Measurements from ENCODE around the gene ARPC5L.
"Not testable (repeated sequence)": the region's sequence is repeated elsewhere in the genome, so short reads cannot be mapped to it uniquely, and the experiment has no call there.

The ARPC5L gene

GRCh38 chr9:124841075-124841821, 20.7 kb upstream of the ARPC5L start:
- no peak for DNase-seq

- DNase-seq = no peak
Observed at GRCh38 chr9:124843456-124844034, 18.4 kb upstream of the ARPC5L start.

GRCh38 chr9:124844291-124844690, 17.6 kb upstream of the ARPC5L start:
- DNase-seq = no peak

- DNase-seq = not testable (repeated sequence)
Observed at GRCh38 chr9:124846467-124846866, 15.5 kb upstream of the ARPC5L start.

- no peak for DNase-seq
Observed at GRCh38 chr9:124846969-124847368, 15.0 kb upstream of the ARPC5L start.

- no peak for DNase-seq
Observed at GRCh38 chr9:124849801-124850200, 12.1 kb upstream of the ARPC5L start.

- DNase-seq = no peak
Observed at GRCh38 chr9:124852121-124852828, 9.7 kb upstream of the ARPC5L start.

- DNase-seq = peak; percentile 64
Observed at GRCh38 chr9:124852829-124853531, 8.9 kb upstream of the ARPC5L start, which contains the start of gene WDR38. TSS of gene WDR38 (plus strand) at chr9:124853460. CDS start at chr9:124853532, 72 bp downstream.

GRCh38 chr9:124853605-124854143, 8.3 kb upstream of the ARPC5L start:
- DNase-seq = no peak

- no peak for DNase-seq
Observed at GRCh38 chr9:124854161-124854560, 7.8 kb upstream of the ARPC5L start.

- no peak for DNase-seq
Observed at GRCh38 chr9:124854822-124855221, 7.1 kb upstream of the ARPC5L start.

GRCh38 chr9:124855566-124855943, 6.4 kb upstream of the ARPC5L start:
- no peak for DNase-seq

GRCh38 chr9:124855944-124856765, 5.8 kb upstream of the ARPC5L start:
- DNase-seq = no peak

GRCh38 chr9:124857533-124858162, 4.3 kb upstream of the ARPC5L start:
- DNase-seq = no peak

GRCh38 chr9:124858330-124859046, 3.4 kb upstream of the ARPC5L start:
- no peak for DNase-seq

GRCh38 chr9:124859803-124860581, 1.9 kb upstream of the ARPC5L start:
- no peak for DNase-seq

- DNase-seq = no peak
Observed at GRCh38 chr9:124860582-124861341, 1.2 kb upstream of the ARPC5L start.

- no peak for DNase-seq
Observed at GRCh38 chr9:124863371-124863871, 1.5 kb downstream of the ARPC5L start.
